Ureter (tissue), 1 donor: Measurements from ENCODE around the gene TENT5D. TPM values are rescaled to one million over a fixed set of nuclear protein-coding genes. Genes with fewer than 3 reads are reported as not detected.
"Not testable (repeated sequence)": the region's sequence is repeated elsewhere in the genome, so short reads cannot be mapped to it uniquely, and the experiment has no call there.

ENCODE experiments used
- DNase-seq: peaks from one replicate; pipeline ENCODE4 v3.0.0-alpha.2; 2020; ENCODE audit warnings: low spot score
- total RNA-seq: library from RNA; stranded (reverse); gene quantifications from one replicate; pipeline ENCODE4 v1.2.4, GENCODE V29; 2023
- donor health status: DM: yes; HTN: yes; CAD: no.

Gene TENT5D
- not detected for total RNA-seq

DNA sequence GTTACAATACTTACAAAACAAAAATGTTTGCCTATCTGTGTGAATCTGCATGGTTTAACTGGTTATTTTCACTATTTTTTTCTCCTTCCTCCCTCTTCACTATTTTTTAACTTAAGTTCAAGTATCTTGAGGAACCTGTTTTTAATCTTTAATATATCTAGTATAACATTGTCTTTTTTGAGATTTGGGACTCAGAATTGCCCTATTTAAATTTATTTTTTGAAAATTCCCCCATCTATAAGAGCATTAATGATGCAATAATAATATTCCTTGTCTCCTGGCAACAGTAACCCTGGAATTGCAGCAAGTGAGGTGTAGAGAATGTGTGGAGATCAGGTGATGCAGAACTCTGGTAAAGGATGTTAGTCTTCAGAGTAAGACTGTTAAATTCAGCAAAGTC lies at the start of gene TENT5D:
Gene TENT5D (plus strand): TSS at position 301 of the 400 bp plus-strand sequence. CDS start 22,093 bp downstream, outside the sequence.
- DNase-seq, result no peak

DNA sequence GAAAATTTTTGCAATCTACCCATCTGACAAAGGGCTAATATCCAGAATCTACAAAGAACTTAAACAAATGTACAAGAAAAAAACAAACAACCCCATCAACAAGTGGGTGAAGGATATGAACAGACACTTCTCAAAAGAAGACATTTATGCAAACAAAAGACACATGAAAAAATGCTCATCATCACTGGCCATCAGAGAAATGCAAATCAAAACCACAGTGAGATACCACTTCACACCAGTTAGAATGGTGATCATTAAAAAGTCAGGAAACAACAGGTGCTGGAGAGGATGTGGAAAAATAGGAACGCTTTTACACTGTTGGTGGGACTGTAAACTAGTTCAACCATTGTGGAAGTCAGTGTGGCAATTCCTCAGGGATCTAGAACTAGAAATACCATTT lies 34.6 kb upstream of the TENT5D start:
- DNase-seq, result not testable (repeated sequence)

DNA sequence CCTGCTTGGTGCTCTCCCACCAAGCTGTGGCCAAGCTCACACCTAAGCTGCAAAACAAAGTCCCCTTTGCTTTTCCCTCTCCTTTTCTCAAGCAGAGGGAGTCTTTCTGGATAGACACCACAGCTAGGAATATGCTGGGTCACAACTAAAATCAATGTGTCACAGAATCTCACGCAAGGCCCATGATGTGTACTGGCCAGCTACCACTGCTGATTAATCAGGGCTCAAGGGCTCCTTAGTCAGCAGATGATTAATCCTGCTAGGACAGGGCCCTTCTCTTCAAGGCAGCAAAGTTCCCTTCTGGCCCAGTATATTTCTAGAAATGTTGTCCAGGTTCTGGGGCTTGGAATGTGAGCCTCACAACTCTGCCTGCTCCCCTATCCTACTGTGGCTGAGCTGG lies 32.0 kb upstream of the TENT5D start:
- DNase-seq, result no peak

DNA sequence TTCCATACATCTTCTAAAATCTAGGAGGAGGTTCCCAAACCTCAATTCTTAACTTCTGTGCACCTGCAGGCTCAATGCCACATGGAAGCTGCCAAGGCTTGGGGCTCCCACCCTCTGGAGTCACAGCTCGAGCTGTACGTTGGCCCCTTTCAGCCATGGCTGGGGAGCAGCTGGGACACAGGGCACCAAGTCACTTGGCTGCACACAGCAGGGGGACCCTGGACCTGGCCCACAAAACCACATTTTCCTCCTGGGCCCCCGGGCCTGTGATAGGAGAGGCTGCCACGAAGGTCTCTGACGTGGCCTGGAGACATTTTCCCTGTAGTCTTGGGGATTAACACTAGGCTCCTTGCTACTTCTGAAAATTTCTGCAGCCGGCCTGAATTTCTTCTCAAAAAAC lies 8.2 kb upstream of the TENT5D start:
- DNase-seq, result no peak

DNA sequence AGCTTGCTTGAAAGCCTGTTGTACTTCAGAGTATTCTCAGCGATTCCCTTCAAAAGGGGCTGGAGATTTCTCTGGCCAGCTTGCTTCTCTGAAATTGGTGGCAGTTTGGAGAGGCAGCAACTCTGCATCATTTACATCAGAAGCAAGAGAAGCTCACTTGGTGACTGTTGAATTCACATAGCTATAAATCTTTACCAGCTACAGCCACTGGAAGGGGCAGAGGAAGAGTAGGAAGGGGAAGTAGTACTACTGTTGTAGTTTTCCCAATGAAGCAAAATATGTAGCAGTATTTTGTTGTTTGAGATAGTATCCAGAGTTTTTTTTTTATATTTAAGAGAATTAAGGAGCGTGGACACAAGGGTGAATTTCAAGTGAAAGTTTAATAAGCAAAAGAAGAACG lies 2.8 kb downstream of the TENT5D start:
- DNase-seq, result no peak

DNA sequence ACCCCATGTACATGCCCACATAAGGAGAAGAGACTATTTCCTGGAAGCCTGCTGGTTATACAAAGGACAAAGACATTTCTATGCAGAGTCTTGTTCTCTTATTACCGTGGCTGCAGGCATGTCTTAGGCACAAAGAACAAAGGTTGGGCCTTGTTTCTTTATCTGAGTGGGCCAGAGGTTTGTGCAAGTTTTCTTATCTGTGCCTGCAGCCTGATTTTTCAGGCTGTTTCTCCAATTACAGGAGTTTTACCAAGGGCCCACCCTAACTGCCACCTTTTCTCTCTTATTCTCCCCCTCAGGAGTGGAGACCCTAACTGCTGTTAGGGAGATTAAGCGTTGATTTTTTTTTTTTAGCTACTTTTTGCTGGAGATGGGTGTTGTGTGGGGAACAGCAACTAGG lies 3.5 kb downstream of the TENT5D start:
- DNase-seq, result no peak

DNA sequence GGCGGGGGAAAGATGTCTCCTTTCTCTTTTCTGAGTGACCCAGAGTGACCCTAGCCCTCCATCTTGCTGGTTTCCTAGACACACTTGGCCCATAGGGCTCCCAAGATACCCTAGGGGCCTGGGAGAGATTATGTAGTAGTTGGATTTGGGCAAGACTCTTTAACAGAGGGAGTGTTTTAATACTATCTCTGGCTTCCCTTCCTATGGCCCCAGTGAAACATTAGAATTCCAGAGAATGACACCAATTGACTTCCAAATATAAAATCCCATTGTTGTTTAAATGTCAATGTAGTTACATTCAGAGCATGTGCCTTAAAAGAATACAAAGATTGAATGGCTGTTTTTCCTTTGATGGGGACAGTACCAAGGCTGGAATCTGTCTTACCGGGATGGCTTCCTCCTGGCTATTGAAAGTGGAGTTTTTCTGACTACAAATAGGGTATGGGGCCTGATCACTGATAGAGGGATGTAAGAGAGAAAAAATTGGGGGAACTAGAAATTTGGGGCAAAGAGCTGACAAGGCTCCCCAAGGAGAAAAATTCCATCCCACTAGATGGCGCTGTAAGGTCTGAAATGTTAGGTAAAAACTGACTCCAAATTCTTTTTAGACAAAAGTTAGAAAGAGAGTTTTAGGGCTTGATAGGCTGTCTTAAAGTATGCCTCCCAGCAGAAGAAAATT lies 10.7 kb downstream of the TENT5D start:
- DNase-seq, result no peak

DNA sequence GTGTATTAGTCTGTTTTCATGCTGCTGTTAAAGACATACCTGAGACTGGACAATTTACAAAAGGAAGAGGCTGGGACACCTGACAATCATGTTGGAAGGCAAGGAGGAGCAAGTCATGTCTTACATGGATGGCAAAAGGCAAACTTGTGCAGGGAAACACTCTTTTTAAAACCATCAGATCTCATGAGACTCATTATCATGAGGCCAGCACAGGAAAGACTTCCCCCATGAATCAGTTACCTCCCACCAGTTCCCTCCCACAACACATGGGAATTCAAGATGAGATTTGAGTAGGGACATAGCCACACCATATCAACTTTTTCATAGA lies 11.2 kb downstream of the TENT5D start:
- DNase-seq, result no peak

DNA sequence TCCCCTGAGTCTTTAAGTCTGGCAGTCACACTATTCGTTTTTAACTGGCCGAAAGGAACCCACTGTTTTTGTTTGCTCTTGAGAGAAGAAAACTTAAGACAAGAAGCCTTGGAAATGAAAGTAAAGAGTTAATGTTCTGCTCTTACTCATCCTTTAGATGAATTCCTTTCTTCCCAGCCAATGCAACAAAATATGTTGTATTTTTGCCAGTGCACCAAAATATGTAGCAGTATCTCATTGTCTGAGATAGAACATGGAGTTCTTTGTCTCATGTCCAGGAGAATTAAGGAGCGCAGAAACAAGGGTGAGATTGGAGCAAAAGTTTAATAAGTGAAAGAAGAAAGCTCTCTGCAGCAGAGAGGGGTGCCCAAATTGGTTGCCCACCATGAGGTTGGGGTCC lies 12.2 kb downstream of the TENT5D start:
- DNase-seq, result no peak

DNA sequence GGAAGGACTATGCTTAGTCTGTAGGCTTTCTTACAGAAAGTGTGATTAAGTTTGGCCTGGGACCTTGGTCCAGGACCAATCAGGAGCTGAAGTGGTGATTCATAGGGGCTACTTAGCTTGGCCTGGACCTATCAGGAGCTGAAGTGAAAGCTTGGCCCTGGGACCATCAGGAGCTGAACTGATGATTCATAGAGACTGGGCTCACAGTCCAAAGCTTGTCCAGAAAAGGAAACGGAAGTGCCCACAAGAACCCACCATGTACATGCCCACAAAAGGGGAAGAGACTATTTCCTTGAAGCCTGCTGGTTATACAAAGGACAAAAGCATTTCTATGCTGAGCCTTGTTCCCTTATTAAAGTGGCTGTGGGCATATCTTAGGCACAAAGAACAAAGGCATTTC lies 12.6 kb downstream of the TENT5D start:
- no peak for DNase-seq

DNA sequence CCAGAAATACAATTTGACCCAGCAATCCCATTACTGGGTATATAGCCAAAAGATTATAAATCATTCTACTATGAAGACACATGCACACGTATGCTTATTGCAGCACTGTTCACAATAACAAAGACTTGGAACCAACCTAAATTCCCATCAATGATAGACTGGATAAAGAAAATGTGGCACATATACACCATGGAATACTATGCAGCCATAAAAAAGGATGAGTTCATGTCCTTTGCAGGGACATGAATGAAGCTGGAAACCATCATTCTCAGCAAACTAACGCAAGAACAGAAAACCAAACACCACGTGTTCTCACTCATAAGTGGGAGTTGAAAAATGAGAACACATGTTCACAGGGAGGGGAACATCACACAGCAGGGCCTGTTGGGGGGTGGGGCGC lies 47.9 kb downstream of the TENT5D start:
- DNase-seq, result not testable (repeated sequence)

DNA sequence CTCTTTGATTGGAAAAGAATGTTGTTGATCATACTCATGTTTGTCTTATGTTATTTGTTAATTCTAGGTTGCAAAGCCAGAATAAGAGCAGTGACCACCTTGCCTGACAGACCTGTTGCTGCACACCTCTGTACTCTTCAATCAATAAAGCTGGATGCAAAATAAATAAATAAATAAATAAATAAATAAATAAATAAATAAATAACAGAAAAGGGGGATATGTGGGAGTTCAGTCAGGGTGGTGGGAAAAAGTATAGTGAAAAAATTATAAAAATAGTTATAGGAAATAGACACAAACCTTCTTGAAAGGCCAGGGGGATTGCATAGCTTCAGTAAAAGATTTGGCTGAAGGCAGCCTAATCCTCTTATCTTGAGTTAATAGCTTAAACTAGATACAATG lies 51.3 kb downstream of the TENT5D start:
- no peak for DNase-seq

DNA sequence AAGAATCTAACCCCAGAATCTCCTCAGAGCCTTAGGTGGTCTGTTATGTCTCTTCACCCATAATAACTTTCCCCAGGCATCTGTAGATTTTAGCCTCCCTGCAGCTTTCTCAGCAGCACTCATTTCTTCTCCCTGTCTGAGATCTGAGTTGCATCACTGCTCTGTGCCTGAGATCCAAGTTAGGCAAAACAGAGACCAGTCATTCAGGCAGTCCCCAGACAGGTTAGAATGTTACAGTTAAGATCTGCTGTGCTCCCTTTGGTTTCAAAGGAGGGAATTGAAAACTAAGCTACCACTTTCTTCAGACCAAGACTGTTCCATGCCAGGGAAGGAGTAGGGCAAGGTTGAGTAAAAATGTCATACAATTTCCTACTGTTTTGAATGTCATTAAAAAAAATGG lies 65.3 kb downstream of the TENT5D start:
- DNase-seq, result no peak

DNA sequence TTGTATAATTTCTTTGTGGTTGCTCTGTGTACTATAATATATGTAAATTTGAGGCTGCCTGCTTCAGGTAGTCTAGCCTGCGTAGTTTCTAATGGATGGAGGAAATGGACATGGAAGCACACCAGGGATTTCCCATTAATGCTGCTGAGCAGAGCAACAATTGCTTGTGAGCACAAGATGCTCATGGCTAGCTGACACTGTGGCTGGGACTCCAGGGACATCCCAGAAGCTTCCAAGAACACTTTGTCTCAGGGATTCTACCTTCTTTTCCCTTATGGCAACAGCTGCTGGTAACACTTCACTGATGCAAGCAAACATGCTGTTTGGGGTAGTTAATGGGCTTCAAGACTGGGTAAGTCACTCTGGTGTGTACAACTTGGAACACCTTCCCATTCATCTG lies 66.1 kb downstream of the TENT5D start:
- DNase-seq, result no peak

DNA sequence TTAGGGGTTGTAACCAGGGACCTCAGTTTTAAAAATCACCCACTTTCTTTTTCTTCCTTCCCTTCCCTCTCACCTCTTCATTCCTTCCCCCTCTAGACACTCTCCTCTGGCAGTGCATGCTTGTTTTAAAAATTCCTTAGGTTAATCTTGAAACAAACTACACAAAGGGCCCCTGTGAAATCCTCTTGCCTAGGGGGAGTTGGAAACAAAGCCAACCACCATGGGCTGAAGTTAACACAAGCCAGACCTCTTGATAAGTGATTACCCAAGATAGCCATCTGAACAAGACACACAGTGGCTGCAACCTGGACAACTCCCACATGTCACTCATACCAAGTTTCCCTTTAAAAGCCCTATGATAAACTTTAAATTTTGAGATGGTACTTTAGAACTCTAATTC lies 68.9 kb downstream of the TENT5D start:
- no peak for DNase-seq
